Ovary (tissue), 3 donors: ENCODE data around the gene CYB5A.

ENCODE experiments used
- EP300 ChIP-seq: sonication (generic); formaldehyde crosslinking; IDR thresholded peaks from one replicate; pipeline ENCODE4 v1.6.1; 2017; ENCODE audit warnings: antibody characterized with exemption
- POLR2A ChIP-seq: fragments of 450-650 bp; IDR thresholded peaks from one replicate; pipeline ENCODE4 v1.6.1; 2017; ENCODE audit warnings: antibody characterized with exemption, mild to moderate bottlenecking, moderate library complexity
- TF ChIP-seq, protein P1 (sequence below), 3 donors: fragments of 450-650 bp in 2 of 3; fragments of 200-600 bp in 1 of 3; IDR thresholded peaks; one replicate each; pipeline versions ENCODE4 v1.5.1 to v1.8.0; 2016 to 2022; ENCODE audit warnings: antibody characterized with exemption in 3 of 3, mild to moderate bottlenecking in 1 of 3
- donor health status: DM: no; HTN: no; CAD: no.

DNA sequence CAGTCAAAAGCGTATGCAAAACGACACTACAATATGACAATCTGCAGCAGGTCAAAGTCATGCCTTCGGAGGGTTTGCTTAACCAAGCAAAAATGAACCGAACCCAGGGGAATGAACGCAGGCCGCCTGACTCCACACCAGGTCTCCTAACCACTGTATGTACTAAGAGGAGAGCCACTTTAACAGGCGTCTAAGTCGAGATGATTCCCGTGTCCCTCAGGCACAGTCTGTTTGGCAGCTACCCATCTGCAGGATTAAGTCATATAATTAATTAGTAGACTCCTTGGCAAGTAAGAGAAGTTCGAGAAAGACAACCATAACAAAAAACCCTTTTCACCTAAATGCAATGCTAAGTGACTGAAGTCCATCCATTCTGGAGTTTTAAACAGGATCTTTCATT, 15.2 kb downstream of the CYB5A start:
- TF ChIP-seq, protein P1, sequence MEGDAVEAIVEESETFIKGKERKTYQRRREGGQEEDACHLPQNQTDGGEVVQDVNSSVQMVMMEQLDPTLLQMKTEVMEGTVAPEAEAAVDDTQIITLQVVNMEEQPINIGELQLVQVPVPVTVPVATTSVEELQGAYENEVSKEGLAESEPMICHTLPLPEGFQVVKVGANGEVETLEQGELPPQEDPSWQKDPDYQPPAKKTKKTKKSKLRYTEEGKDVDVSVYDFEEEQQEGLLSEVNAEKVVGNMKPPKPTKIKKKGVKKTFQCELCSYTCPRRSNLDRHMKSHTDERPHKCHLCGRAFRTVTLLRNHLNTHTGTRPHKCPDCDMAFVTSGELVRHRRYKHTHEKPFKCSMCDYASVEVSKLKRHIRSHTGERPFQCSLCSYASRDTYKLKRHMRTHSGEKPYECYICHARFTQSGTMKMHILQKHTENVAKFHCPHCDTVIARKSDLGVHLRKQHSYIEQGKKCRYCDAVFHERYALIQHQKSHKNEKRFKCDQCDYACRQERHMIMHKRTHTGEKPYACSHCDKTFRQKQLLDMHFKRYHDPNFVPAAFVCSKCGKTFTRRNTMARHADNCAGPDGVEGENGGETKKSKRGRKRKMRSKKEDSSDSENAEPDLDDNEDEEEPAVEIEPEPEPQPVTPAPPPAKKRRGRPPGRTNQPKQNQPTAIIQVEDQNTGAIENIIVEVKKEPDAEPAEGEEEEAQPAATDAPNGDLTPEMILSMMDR (IDR thresholded peaks at IDR 0.05): no peak
- TF ChIP-seq POLR2A: no peak
- TF ChIP-seq EP300: no peak
